Trophoblast cell (in vitro differentiated cells and primary cell): ENCODE measurements around the gene CD33.
A peak's percentile ranks its signal among the peaks of the same experiment; 100 is the strongest.

Source experiments
- DNase-seq, 2 donors: peaks; one replicate each; pipeline ENCODE4 v3.0.0-alpha.2; 2016
- H2AFZ ChIP-seq: 2 replicates; pipeline ENCODE4 v1.6.1; 2013; ENCODE audit warnings: low read length, moderate library complexity, mild to moderate bottlenecking; ENCODE audit not compliant: insufficient read depth, poor library complexity
- H2AK5ac ChIP-seq: 2 replicates; pipeline ENCODE4 v1.6.1; 2013; ENCODE audit warnings: mild to moderate bottlenecking, low read length
- H2BK120ac ChIP-seq: 2 replicates; pipeline ENCODE4 v1.6.1; 2013; ENCODE audit warnings: low read length, mild to moderate bottlenecking, moderate library complexity; ENCODE audit not compliant: insufficient read depth, poor library complexity
- H2BK12ac ChIP-seq: 2 replicates; pipeline ENCODE4 v1.6.1; 2013; ENCODE audit warnings: mild to moderate bottlenecking, low read length, moderate library complexity
- H2BK5ac ChIP-seq: 2 replicates; pipeline ENCODE4 v1.6.1; 2013; ENCODE audit warnings: low read length, low read depth, moderate library complexity, mild to moderate bottlenecking; ENCODE audit not compliant: poor library complexity
- H3K14ac ChIP-seq: 2 replicates; pipeline ENCODE4 v1.6.1; 2013; ENCODE audit warnings: mild to moderate bottlenecking, low read length
- H3K18ac ChIP-seq: 2 replicates; pipeline ENCODE4 v1.6.1; 2013; ENCODE audit warnings: mild to moderate bottlenecking, low read length
- H3K23ac ChIP-seq: 2 replicates; pipeline ENCODE4 v1.6.1; 2013; ENCODE audit warnings: low read length
- H3K27ac ChIP-seq: 2 replicates; pipeline ENCODE4 v1.5.1; 2013; ENCODE audit warnings: low read depth, mild to moderate bottlenecking, inconsistent platforms, low read length, moderate library complexity
- H3K27me3 ChIP-seq: 2 replicates; pipeline ENCODE4 v1.6.1; 2013; ENCODE audit warnings: inconsistent platforms, mild to moderate bottlenecking, low read length, moderate library complexity; ENCODE audit not compliant: insufficient read depth
- H3K36me3 ChIP-seq, 2 experiments: 1 replicate in 1 of 2; 2 replicates in 1 of 2; pipeline ENCODE4 v1.6.1; 2013; ENCODE audit warnings: low read length in 2 of 2, mild to moderate bottlenecking in 2 of 2, moderate library complexity in 1 of 2; ENCODE audit not compliant: insufficient read depth in 2 of 2, control insufficient read depth in 1 of 2
- H3K4ac ChIP-seq: 2 replicates; pipeline ENCODE4 v1.6.1; 2013; ENCODE audit warnings: low read depth, mild to moderate bottlenecking, low read length, moderate library complexity
- H3K4me1 ChIP-seq, 2 experiments: 1 replicate in 1 of 2; 2 replicates in 1 of 2; pipeline ENCODE4 v1.6.1; 2013; ENCODE audit warnings: low read length in 2 of 2, mild to moderate bottlenecking in 2 of 2, moderate library complexity in 1 of 2; ENCODE audit not compliant: insufficient read depth in 2 of 2, control insufficient read depth in 1 of 2
- H3K4me2 ChIP-seq: 2 replicates; pipeline ENCODE4 v1.6.1; 2013; ENCODE audit warnings: inconsistent platforms, mild to moderate bottlenecking, low read length, moderate library complexity
- H3K4me3 ChIP-seq: 2 replicates; pipeline ENCODE4 v1.5.1; 2013; ENCODE audit warnings: mild to moderate bottlenecking, low read depth, low read length, inconsistent platforms
- H3K79me1 ChIP-seq: one replicate; pipeline ENCODE4 v1.6.1; 2013; ENCODE audit warnings: low read length
- H3K79me2 ChIP-seq: 2 replicates; pipeline ENCODE4 v1.6.1; 2013; ENCODE audit warnings: low read length, mild to moderate bottlenecking; ENCODE audit not compliant: control insufficient read depth, insufficient read depth, poor library complexity
- H3K9ac ChIP-seq: 2 replicates; pipeline ENCODE4 v1.6.1; 2013; ENCODE audit warnings: mild to moderate bottlenecking, low read length
- H3K9me3 ChIP-seq: 2 replicates; pipeline ENCODE4 v1.6.1; 2013; ENCODE audit warnings: low read depth, mild to moderate bottlenecking, control low read depth, inconsistent platforms, low read length; ENCODE audit not compliant: insufficient read depth
- H4K12ac ChIP-seq: 2 replicates; pipeline ENCODE4 v1.6.1; 2013; ENCODE audit warnings: low read depth, mild to moderate bottlenecking, low read length, moderate library complexity
- H4K8ac ChIP-seq: 2 replicates; pipeline ENCODE4 v1.6.1; 2013; ENCODE audit warnings: low read depth, mild to moderate bottlenecking, low read length, moderate library complexity
- H4K91ac ChIP-seq: one replicate; pipeline ENCODE4 v1.6.1; 2013; ENCODE audit warnings: low read depth, mild to moderate bottlenecking, low read length, moderate library complexity
- WGBS: extraction: QIAGEN DNeasy Blood & Tissue Kit; methylation state at CpG from one replicate; pipeline ENCODE4 v1.1.7; 2013; ENCODE audit warnings: missing lambda C conversion rate; ENCODE audit not compliant: insufficient read length, insufficient coverage; ENCODE audit errors: extremely low coverage; 5-methylcytosine and 5-hydroxymethylcytosine counted together

CD33 gene

GRCh38 chr19:51242881-51243630 lies 18.2 kb downstream of the CD33 start:
- Histone ChIP-seq H2BK120ac (no peak overlapping the region), H2AFZ (no peak overlapping the region), H3K27ac (no peak overlapping the region), H2BK5ac (no peak overlapping the region), H3K79me1 (no peaks in the 10 kb centered on the region), H3K9ac (no peak overlapping the region), H3K23ac (no peak overlapping the region), H3K36me3 (no peaks in the 10 kb centered on the region), H2AK5ac (no peak overlapping the region), H3K79me2 (no peaks in the 10 kb centered on the region), H3K9me3 (peaks cover 4% of the 10 kb centered on the region), H2BK12ac (no peak overlapping the region), H3K4ac (no peak overlapping the region), H3K27me3 (no peaks in the 10 kb centered on the region), H3K4me1 (no peaks in the 10 kb centered on the region), H4K12ac (no peak overlapping the region), H3K4me2 (no peak overlapping the region), H3K14ac (no peak overlapping the region), H4K91ac (no peak overlapping the region), H4K8ac (no peak overlapping the region), H3K4me3 (no peak overlapping the region), H3K18ac (no peak overlapping the region)
- DNase-seq, result no peak
- no CpG with 5 or more reads among the region's 8 CpGs for WGBS

DNA sequence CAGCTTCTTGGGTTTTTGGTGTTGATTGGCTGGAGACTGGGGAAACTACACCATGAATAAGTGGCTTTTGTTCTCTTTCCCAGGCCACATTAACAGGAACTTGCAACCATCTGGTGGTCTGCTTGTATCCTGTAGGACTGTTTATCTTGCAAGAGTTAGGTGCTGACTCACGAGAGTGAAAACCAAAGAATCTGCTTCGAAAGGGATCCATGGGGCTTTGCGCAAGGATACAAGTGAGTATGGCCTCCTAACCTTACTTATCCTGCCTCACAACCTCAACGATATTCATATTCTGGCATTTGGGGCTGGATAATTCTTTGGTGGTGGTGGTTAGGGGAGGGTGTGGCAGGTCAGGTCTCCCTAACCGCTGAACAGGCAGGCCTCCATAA lies 21.3 kb downstream of the CD33 start:
- Histone ChIP-seq H4K91ac (no peak overlapping the region), H4K8ac (no peak overlapping the region), H3K9me3 (peaks cover 7% of the 10 kb centered on the region), H3K14ac (no peak overlapping the region), H3K79me1 (no peaks in the 10 kb centered on the region), H3K27me3 (no peaks in the 10 kb centered on the region), H2AFZ (no peak overlapping the region), H3K4ac (no peak overlapping the region), H3K36me3 (no peaks in the 10 kb centered on the region), H3K4me3 (no peak overlapping the region), H4K12ac (no peak overlapping the region), H3K4me1 (no peaks in the 10 kb centered on the region), H3K23ac (no peak overlapping the region), H2BK120ac (no peak overlapping the region), H3K27ac (no peak overlapping the region), H2AK5ac (no peak overlapping the region), H2BK12ac (no peak overlapping the region), H3K18ac (no peak overlapping the region), H3K79me2 (no peaks in the 10 kb centered on the region), H2BK5ac (no peak overlapping the region), H3K9ac (no peak overlapping the region), H3K4me2 (no peak overlapping the region)
- WGBS, result no CpG with 5 or more reads among the region's 5 CpGs
- peak in 1 of 2 donors; percentile 17 for DNase-seq

DNA sequence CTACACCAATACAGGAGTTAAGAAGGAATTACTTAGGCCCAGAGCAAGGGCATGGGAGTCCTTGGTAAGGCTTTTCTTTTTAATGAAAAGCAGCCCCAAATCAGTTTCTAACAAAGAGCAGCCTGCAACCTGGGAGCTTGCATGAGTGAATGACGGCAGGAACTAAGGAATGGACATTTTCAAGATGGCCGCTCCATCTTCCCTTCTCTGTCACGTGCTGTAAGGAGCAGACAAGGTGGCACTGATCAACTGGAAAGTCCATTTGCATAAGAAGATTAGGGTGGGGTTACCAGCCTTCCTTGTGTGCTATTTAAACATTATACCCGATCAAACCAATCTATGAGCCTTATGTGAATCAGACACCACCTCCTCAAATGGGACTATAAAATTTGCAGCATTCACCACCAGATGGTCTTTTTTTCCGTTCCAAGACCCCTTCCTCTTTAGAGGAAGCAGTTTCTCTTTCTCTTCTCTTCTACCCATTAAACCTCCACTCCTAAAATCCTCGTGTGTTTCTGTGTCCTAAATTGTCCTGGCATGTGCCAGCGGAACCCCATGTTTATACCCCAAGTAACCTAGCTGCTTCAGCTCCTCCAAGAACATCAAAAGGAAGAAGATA lies 23.2 kb downstream of the CD33 start:
- no peak for DNase-seq

GRCh38 chr19:51250786-51251467 lies 26.0 kb downstream of the CD33 start, which contains the start of gene SIGLECL1:
SIGLECL1 (plus strand) TSS chr19:51251080; CDS start chr19:51264073, 12,993 bp downstream.
- no peaks in the 10 kb centered on the region for H3K4me1 ChIP-seq
- H3K9me3 ChIP-seq, result peaks cover 9% of the 10 kb centered on the region
- H3K4me2 ChIP-seq, result no peak within 1 kb of the TSS
- H3K27me3 ChIP-seq, result no peaks in the 10 kb centered on the region
- no CpG with 5 or more reads among the region's 23 CpGs for WGBS
- H3K14ac ChIP-seq, result no peak within 1 kb of the TSS
- H3K79me1 ChIP-seq, result no peaks in the 10 kb centered on the region
- H4K12ac ChIP-seq, result no peak within 1 kb of the TSS
- no peak within 1 kb of the TSS for H2AFZ ChIP-seq
- no peaks in the 10 kb centered on the region for H3K36me3 ChIP-seq
- H2AK5ac ChIP-seq, result no peak within 1 kb of the TSS
- H3K4ac ChIP-seq, result no peak within 1 kb of the TSS
- no peak within 1 kb of the TSS for H3K18ac ChIP-seq
- H3K79me2 ChIP-seq, result no peaks in the 10 kb centered on the region
- H2BK12ac ChIP-seq, result no peak within 1 kb of the TSS
- no peak within 1 kb of the TSS for H3K23ac ChIP-seq
- H2BK120ac ChIP-seq, result no peak within 1 kb of the TSS
- no peak within 1 kb of the TSS for H3K27ac ChIP-seq
- H4K91ac ChIP-seq, result no peak within 1 kb of the TSS
- H2BK5ac ChIP-seq, result no peak within 1 kb of the TSS
- no peak for DNase-seq
- no peak within 1 kb of the TSS for H3K9ac ChIP-seq
- H4K8ac ChIP-seq, result no peak within 1 kb of the TSS
- H3K4me3 ChIP-seq, result no peak within 1 kb of the TSS

More for the DNA sequence above, 23.2 kb downstream of the CD33 start:
- Histone ChIP-seq H3K18ac (no peak overlapping the region), H3K4ac (no peak overlapping the region), H2AFZ (no peak overlapping the region), H3K27ac (no peak overlapping the region), H3K79me1 (no peaks in the 10 kb centered on the region), H2AK5ac (no peak overlapping the region), H4K8ac (no peak overlapping the region), H3K36me3 (no peaks in the 10 kb centered on the region), H3K79me2 (no peaks in the 10 kb centered on the region), H4K91ac (no peak overlapping the region), H2BK120ac (no peak overlapping the region), H3K23ac (no peak overlapping the region), H3K4me2 (no peak overlapping the region), H3K27me3 (no peaks in the 10 kb centered on the region), H3K14ac (no peak overlapping the region), H2BK5ac (no peak overlapping the region), H4K12ac (no peak overlapping the region), H2BK12ac (no peak overlapping the region), H3K9ac (no peak overlapping the region), H3K4me3 (no peak overlapping the region), H3K4me1 (no peaks in the 10 kb centered on the region), H3K9me3 (peaks cover 10% of the 10 kb centered on the region)
- no CpG with 5 or more reads among the region's 7 CpGs for WGBS
